GM13976 (cell line): ENCODE measurements around the gene PSMD12.
"Not testable (repeated sequence)": the region's sequence is repeated elsewhere in the genome, so short reads cannot be mapped to it uniquely, and the experiment has no call there.

Experiments used
- DNase-seq: peaks from one replicate; pipeline ENCODE4 v3.0.0; 2012; ENCODE audit warnings: low spot score
- in situ Hi-C: fragments of 300-500 bp; cut with MboI; formaldehyde crosslinking; loops from one replicate; pipeline ENCODE4 v1.12.0; 2022; ENCODE audit warnings: low sequenced_read_pairs, mixed read lengths, inconsistent platforms; ENCODE audit not compliant: unreplicated experiment
- TF ChIP-seq, protein P1 (sequence below): IDR thresholded peaks from 2 replicates; pipeline ENCODE4 v1.5.1; 2012; ENCODE audit warnings: borderline replicate concordance, mild to moderate bottlenecking; ENCODE audit not compliant: insufficient read depth; ENCODE audit errors: extremely low read depth, missing control alignments, control extremely low read depth

The PSMD12 gene

DNA sequence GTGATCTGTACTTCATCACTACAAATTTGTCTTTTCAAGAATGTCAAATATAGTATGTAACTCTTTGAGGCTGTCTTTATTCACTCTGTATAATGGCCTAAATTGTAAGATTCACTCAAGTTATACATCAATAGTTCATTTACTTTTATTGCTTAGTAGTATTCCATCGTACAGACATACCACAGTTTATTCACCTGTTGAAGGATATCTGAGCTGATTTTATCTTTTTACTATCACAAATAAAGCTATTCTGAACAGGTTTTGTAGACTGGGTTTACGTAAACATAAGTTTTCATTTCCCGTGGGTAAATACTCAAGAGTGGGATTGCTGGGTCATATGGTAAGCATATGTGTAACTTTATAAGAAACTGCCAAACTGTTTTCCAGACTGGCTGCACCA is 18.6 kb downstream of the PSMD12 start:
- TF ChIP-seq, protein P1, sequence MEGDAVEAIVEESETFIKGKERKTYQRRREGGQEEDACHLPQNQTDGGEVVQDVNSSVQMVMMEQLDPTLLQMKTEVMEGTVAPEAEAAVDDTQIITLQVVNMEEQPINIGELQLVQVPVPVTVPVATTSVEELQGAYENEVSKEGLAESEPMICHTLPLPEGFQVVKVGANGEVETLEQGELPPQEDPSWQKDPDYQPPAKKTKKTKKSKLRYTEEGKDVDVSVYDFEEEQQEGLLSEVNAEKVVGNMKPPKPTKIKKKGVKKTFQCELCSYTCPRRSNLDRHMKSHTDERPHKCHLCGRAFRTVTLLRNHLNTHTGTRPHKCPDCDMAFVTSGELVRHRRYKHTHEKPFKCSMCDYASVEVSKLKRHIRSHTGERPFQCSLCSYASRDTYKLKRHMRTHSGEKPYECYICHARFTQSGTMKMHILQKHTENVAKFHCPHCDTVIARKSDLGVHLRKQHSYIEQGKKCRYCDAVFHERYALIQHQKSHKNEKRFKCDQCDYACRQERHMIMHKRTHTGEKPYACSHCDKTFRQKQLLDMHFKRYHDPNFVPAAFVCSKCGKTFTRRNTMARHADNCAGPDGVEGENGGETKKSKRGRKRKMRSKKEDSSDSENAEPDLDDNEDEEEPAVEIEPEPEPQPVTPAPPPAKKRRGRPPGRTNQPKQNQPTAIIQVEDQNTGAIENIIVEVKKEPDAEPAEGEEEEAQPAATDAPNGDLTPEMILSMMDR: no peak
- DNase-seq: no peak
- in situ Hi-C loops: no loop called here

DNA sequence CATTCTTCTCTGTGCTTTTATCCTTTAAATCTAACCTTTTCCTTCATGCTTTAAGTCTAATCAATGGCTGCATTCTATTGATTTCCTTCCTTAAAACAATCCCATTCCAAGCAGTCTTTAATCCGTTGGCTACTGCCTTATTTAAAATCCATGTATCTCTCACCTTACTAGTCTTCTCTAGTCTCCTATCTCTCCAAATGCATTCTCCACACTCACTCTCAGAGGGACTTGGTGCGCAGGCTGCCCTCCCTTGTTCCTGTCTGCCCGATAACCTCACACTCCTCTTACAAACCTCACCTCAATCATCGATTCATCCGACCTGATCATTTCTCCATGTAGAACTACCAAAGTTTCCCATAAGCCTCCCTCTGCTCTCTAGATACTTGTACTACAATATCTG is 23.1 kb downstream of the PSMD12 start:
- no peak for DNase-seq
- in situ Hi-C loops: no loop called here
- TF ChIP-seq, protein P1: no peak

DNA sequence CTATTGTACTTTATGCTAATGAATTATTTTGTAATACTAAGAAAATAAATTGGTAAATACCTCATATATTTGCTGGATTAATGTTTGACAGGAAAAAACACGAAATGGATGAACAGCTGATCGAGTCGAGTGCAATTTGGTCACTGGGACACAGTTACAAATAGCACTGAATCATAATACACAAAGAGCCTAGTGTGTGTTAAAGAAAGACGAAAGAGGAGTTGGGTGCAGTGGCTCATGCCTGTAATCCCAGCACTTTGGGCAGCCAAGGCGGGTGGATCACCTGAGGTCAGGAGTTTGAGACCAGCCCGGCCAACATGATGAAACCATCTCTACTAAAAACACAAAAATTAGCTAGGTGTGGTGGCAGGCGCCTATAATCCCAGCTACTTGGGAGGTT is 28.0 kb downstream of the PSMD12 start:
- in situ Hi-C loops, DNase-seq: not testable (repeated sequence)

DNA sequence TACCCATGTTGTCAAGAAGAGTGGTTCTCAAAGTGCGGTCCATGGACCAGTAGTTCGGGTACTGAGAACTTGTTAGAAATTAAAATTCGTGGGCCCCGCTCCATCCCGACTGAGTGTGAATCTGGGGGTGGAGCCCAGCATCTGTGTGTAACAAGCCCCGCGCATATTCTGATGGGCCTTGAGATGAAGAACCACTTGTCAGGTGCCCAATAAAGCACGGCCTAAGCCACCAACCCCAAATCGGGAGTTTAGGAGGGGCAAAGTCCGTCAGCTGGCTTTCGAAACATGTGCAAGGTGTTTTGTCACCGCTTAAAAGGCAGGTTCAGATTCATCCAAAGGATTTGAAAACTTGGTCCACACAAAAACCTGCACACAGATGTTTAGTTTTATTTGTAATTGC is 29.5 kb downstream of the PSMD12 start:
- TF ChIP-seq, protein P1: no peak
- in situ Hi-C loops: no loop called here
- no peak for DNase-seq

DNA sequence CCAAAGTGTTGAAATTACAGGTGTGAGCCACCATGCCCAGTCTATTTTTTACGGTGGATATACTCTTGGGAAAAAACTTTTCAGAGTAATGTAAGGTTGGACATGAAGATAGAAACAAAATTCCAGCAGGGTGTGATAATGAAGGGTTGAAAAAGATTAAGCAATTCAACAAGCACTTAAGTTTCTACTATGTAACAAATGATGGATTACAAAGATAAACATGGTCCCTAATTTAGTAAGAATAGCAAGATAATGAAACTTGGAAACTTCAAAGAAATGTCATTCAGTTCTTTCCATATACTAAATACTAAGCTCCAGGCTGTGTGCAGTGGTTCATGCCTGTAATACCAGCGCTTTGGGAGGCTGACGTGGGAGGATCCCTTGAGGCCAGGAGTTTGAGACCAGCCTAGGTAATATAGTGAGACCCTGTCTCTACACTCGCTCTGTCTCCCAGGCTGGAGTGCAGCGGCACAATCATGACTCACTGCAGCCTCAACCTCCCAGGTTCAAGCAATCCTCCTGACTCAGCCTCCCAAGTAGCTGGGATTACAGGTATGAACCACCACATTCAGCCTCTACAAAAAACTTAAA is 31.0 kb downstream of the PSMD12 start:
- TF ChIP-seq, protein P1: no peak
- DNase-seq: no peak
- in situ Hi-C loops: no loop called here

DNA sequence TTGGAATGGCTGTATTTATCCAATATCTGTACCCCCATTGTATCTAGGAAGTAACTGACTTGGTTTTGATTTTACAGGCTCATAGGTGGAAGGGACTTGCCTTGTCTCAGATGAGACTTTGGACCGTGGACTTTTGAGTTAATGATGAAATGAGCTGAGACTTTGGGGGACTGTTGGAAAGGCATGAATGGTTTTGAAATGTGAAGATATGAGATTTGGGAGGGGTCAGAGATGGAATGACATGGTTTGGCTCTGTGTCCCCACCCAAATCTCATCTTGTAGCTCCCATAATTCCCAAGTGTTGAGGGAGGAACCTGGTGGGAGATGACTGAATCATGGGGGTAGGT is 34.2 kb downstream of the PSMD12 start:
- DNase-seq, in situ Hi-C loops: not testable (repeated sequence)

DNA sequence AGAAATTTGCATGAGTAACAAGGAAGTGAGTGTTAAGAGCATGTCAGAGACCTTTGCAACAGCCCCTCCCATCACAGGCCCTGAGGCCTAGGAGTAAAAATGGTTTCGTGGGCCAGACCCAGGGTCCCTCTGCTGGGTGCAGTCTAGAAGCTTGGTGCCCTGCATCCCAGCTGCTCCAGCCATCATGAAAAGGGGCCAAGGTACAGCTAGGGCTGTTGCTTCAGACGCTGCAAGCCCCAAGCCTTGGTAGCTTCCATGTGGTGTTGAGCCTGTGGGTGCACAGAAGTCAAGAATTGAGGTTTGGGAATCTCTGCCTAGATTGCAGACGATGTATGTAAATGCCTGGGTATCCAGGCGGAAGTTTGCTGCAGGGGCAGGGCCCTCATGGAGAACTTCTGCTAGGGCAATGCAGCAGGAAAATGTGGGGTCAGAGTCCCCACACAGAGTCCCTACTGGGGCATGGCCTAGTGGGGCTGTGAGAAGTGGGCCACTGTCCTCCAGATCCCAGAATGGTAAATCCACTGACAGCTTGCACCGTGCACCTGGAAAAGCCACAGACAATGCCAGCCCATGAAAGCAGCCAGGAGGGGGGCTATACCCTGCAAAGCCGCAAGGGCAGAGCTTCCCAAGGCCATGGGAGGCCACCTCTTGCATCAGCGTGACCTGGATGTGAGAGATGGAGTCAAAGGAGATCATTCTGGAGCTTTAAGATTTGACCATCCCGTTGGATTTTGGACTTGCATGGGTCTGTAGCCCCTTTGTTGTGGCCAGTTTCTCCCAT is 34.8 kb downstream of the PSMD12 start:
- in situ Hi-C loops, DNase-seq: not testable (repeated sequence)

DNA sequence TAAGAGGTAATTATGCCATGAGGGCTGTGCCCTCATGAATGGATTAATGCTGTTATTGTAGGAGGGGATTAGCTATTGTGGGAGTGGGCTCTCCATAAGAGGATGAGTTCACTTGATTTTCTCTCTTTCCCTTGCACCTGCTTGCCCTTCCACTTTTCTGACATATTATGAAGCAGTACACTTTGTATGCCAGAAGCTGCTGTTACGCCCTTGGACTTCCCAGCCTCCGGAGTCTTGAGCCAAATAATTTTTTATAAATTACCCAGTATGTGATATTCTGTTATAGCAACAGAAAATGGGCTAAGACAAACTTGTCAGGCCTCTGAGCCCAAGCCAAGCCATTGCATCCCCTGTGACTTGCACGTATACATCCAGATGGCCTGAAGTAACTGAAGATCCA is 38.4 kb downstream of the PSMD12 start:
- no peak for DNase-seq
- in situ Hi-C loops: no loop called here
- TF ChIP-seq, protein P1: no peak

DNA sequence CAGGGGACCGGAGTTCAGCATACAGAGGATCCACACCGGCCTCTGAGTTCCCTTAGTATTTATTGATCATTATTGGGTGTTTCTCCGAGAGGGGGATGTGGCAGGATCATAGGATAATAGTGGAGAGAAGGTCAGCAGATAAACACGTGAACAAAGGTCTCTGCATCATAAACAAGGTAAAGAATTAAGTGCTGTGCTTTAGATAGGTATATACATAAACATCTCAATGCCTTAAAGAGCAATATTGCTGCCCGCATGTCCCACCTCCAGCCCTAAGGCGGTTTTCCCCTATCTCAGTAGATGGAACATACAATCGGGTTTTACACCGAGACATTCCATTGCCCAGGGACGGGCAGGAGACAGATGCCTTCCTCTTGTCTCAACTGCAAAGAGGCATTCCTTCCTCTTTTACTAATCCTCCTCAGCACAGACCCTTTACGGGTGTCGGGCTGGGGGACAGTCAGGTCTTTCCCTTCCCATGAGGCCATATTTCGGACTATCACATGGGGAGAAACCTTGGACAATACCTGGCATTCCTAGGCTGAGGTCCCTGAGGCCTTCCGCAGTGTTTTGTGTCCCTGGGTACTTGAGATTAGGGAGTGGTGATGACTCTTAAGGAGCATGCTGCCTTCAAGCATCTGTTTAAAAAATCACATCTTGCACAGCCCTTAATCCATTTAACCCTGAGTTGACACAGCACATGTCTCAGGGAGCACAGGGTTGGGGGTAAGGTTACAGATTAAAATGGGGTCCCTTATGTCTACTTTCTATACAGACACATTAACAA is 39.2 kb downstream of the PSMD12 start:
- in situ Hi-C loops, DNase-seq: not testable (repeated sequence)
